MCF 10A (cell line): ENCODE results near the gene APC2. TPM values are rescaled to one million over a fixed set of nuclear protein-coding genes. Genes with fewer than 3 reads are reported as not detected.

Experiments
- BruUV-seq: library from RNA; stranded (reverse); fragments of 400-500 nt; replicated peaks from 2 replicates; lab custom pipeline; 2021; lab: Mats Ljungman, UMichigan
- CTCF ChIA-PET: fragments of 300-600 bp; sonication (Branson Sonifier 250); formaldehyde crosslinking; extraction: SDS; loops from one replicate; lab custom pipeline; 2021; ENCODE audit warnings: antibody characterized with exemption, inconsistent platforms; lab: Yijun Ruan, JAX
- POLR2A ChIA-PET: fragments of 300-600, 350-650 bp; sonication (Branson Sonifier 250); formaldehyde crosslinking; extraction: SDS; loops from one replicate; lab custom pipeline; 2020; ENCODE audit warnings: antibody characterized with exemption, inconsistent platforms; lab: Yijun Ruan, JAX
- DNase-seq: peaks from one replicate; pipeline ENCODE4 v3.0.0-alpha.2; 2018; ENCODE audit not compliant: unreplicated experiment
- H3K27ac Mint-ChIP-seq: one replicate; pipeline ENCODE4 v1.8.0; 2022; ENCODE audit warnings: mild to moderate bottlenecking, low read depth, mixed read lengths; ENCODE audit not compliant: unreplicated experiment
- H3K27me3 Mint-ChIP-seq: one replicate; pipeline ENCODE4 v1.8.0; 2022; ENCODE audit warnings: mixed read lengths; ENCODE audit not compliant: insufficient read depth, unreplicated experiment
- H3K36me3 Mint-ChIP-seq: one replicate; pipeline ENCODE4 v1.8.0; 2022; ENCODE audit warnings: mild to moderate bottlenecking, moderate library complexity, mixed read lengths; ENCODE audit not compliant: insufficient read depth, unreplicated experiment
- H3K4me1 Mint-ChIP-seq: one replicate; pipeline ENCODE4 v1.8.0; 2022; ENCODE audit warnings: mixed read lengths; ENCODE audit not compliant: insufficient read depth, unreplicated experiment
- H3K4me3 Mint-ChIP-seq: one replicate; pipeline ENCODE4 v1.8.0; 2022; ENCODE audit warnings: mild to moderate bottlenecking, moderate library complexity, mixed read lengths; ENCODE audit not compliant: unreplicated experiment
- H3K9me3 Mint-ChIP-seq: one replicate; pipeline ENCODE4 v1.8.0; 2022; ENCODE audit warnings: mixed read lengths; ENCODE audit not compliant: unreplicated experiment
- CTCF ChIP-seq: fragments of 200-600 bp; IDR thresholded peaks from one replicate; pipeline ENCODE4 v1.8.0; 2022; ENCODE audit warnings: antibody characterized with exemption, mild to moderate bottlenecking; ENCODE audit not compliant: unreplicated experiment
- intact Hi-C: fragments of 100-400 bp; cut with micrococcal nuclease; formaldehyde crosslinking; loops from 2 replicates; pipeline ENCODE4 v1.14.1; 2022
- total RNA-seq: library from RNA; stranded (reverse); gene quantifications from 2 replicates; pipeline ENCODE4 v1.2.3, GENCODE V29; 2022

Gene APC2
- total RNA-seq, 1 experiment from 2014 or later: 0.23 TPM

DNA sequence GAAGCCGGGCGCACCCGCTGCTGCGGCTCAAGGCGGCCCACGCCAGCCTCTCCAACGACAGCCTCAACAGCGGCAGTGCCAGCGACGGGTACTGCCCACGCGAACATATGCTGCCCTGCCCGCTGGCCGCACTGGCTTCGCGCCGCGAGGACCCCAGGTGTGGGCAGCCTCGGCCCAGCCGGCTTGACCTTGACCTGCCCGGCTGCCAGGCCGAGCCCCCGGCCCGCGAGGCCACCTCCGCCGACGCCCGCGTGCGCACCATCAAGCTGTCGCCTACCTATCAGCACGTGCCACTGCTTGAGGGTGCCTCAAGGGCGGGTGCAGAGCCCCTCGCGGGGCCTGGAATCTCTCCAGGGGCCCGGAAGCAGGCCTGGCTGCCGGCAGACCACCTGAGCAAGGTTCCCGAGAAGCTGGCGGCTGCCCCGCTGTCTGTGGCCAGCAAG is 16.1 kb downstream of the APC2 start:
- DNase-seq: no peak
- ChIA-PET CTCF (interaction anchor here (0.5 to 1.2 kb wide), 5 partner anchors 8 to 22 kb away, joined by 3 to 4 read pairs (median 3); no protein-coding TSS in a partner anchor), POLR2A (interaction anchor here (0.6 to 1.2 kb wide), 3 partner anchors 12 to 127 kb away, joined by 3 to 5 read pairs (median 4); partner anchors contain the start of gene MBD3)
- peaks cover 12% of the 10 kb centered on the region for H3K36me3 Mint-ChIP-seq
- TF ChIP-seq CTCF: no peak
- BruUV-seq: no TSS peak
- no peak overlapping the region for H3K4me3 Mint-ChIP-seq
- H3K27ac Mint-ChIP-seq: no peak overlapping the region
- no peaks in the 10 kb centered on the region for H3K4me1 Mint-ChIP-seq
- intact Hi-C loops: no loop called here
- no peaks in the 10 kb centered on the region for H3K27me3 Mint-ChIP-seq
- no peaks in the 10 kb centered on the region for H3K9me3 Mint-ChIP-seq

GRCh38 chr19:1466461-1467214 is 16.7 kb downstream of the APC2 start:
- Mint-ChIP-seq H3K27ac (no peak overlapping the region), H3K27me3 (no peaks in the 10 kb centered on the region), H3K4me3 (no peak overlapping the region), H3K9me3 (no peaks in the 10 kb centered on the region), H3K36me3 (peaks cover 12% of the 10 kb centered on the region), H3K4me1 (no peaks in the 10 kb centered on the region)
- ChIA-PET POLR2A (interaction anchor here (0.6 to 1.2 kb wide), 3 partner anchors 8 to 126 kb away, joined by 3 to 4 read pairs (median 3); partner anchors contain the start of gene MBD3), CTCF (interaction anchor here (0.8 to 1.2 kb wide), 3 partner anchors 8 to 21 kb away, joined by 3 to 4 read pairs (median 3); no protein-coding TSS in a partner anchor)
- DNase-seq: no peak
- intact Hi-C loops: no loop called here
- no TSS peak for BruUV-seq
- no peak for TF ChIP-seq CTCF

GRCh38 chr19:1467215-1467489 is 17.2 kb downstream of the APC2 start:
- Mint-ChIP-seq H3K4me1 (no peaks in the 10 kb centered on the region), H3K36me3 (peaks cover 12% of the 10 kb centered on the region), H3K4me3 (no peak overlapping the region), H3K9me3 (no peaks in the 10 kb centered on the region), H3K27ac (no peak overlapping the region), H3K27me3 (no peaks in the 10 kb centered on the region)
- BruUV-seq: no TSS peak
- ChIA-PET POLR2A (interaction anchor here (0.8 kb wide), 1 partner anchor 9 kb away, joined by 3 read pairs; no protein-coding TSS in a partner anchor), CTCF (interaction anchor here (1.1 kb wide), 1 partner anchor 22 kb away, joined by 4 read pairs; no protein-coding TSS in a partner anchor)
- TF ChIP-seq CTCF: no peak
- no peak for DNase-seq
- intact Hi-C loops: no loop called here

DNA sequence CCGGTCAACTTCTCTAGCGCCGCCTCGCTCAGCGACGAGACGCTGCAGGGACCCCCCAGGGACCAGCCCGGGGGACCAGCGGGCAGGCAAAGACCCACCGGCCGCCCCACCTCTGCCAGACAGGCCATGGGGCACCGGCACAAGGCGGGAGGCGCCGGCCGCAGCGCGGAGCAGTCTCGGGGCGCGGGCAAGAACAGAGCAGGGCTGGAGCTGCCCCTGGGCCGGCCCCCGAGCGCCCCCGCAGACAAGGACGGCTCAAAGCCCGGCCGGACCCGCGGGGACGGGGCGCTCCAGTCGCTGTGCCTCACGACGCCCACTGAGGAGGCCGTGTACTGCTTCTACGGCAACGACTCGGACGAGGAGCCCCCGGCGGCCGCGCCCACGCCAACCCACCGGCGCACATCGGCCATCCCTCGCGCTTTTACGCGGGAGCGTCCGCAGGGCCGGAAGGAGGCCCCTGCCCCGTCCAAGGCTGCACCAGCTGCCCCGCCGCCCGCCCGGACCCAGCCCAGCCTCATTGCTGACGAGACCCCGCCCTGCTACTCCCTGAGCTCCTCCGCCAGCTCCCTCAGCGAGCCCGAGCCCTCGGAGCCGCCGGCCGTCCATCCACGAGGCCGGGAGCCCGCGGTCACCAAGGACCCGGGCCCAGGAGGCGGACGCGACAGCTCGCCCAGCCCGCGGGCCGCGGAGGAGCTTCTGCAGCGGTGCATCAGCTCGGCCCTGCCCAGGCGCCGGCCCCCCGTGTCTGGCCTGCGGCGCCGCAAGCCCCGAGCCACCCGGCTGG is 17.8 kb downstream of the APC2 start:
- H3K9me3 Mint-ChIP-seq: no peaks in the 10 kb centered on the region

More for the DNA sequence above, 17.8 kb downstream of the APC2 start:
- no peak for TF ChIP-seq CTCF
- Mint-ChIP-seq H3K4me1 (no peaks in the 10 kb centered on the region), H3K36me3 (peaks cover 12% of the 10 kb centered on the region), H3K27me3 (no peaks in the 10 kb centered on the region), H3K4me3 (no peak overlapping the region), H3K27ac (no peak overlapping the region)
- intact Hi-C loops: no loop called here
- POLR2A ChIA-PET: interaction anchor here (0.8 kb wide), 1 partner anchor 9 kb away, joined by 3 read pairs; no protein-coding TSS in a partner anchor
- no TSS peak for BruUV-seq
- CTCF ChIA-PET: interaction anchor here (1.1 kb wide), 1 partner anchor 22 kb away, joined by 4 read pairs; no protein-coding TSS in a partner anchor
- DNase-seq: no peak
